HepG2 (cell line): ENCODE data around the gene CAST. TPM values are rescaled to one million over a fixed set of nuclear protein-coding genes. Genes with fewer than 3 reads are reported as not detected.

Source experiments
- ATAC-seq: fragments of 200-7000 bp; cut with Tn5 transposase; 3 replicates; pipeline ENCODE4 v1.9.1; 2020; ENCODE audit warnings: mild to moderate bottlenecking, moderate library complexity
- BruUV-seq: library from RNA; stranded (reverse); fragments of 400-500 nt; replicated peaks from 2 replicates; lab custom pipeline; 2021; lab: Mats Ljungman, UMichigan
- CTCF ChIA-PET: fragments of 300-600 bp; formaldehyde crosslinking; extraction: SDS; loops from one replicate; lab custom pipeline; 2021; ENCODE audit warnings: low total read pairs, inconsistent platforms, low intra/inter-chr PET ratio; lab: Yijun Ruan, JAX
- POLR2A ChIA-PET: fragments of 350-600 bp; sonication (Branson Sonifier 250); formaldehyde crosslinking; loops from one replicate; lab custom pipeline; 2020; ENCODE audit warnings: antibody characterized with exemption, inconsistent platforms; lab: Yijun Ruan, JAX
- DNase-seq: peaks from one replicate; pipeline ENCODE4 v3.0.0-alpha.2; 2015; ENCODE audit warnings: low spot score
- FAIRE-seq: peaks from 3 replicates; lab custom pipeline; 2011; peaks lifted over from hg19 to GRCh38; lab: Jason Lieb, UNC
- H2AFZ ChIP-seq: one replicate; pipeline ENCODE4 v1.6.1; 2011; ENCODE audit warnings: low read length, inconsistent platforms
- H3K27ac ChIP-seq: fragments of 300-600 bp; 3 replicates; pipeline ENCODE4 v1.8.0; 2011; ENCODE audit warnings: mixed run types, mild to moderate bottlenecking, mixed read lengths, low read length, inconsistent platforms; ENCODE audit not compliant: insufficient read depth; ENCODE audit errors: extremely low read length
- H3K27me3 ChIP-seq, 2 experiments: fragments of 200-600 bp in 1 of 2; 2 replicates in 1 of 2; 3 replicates in 1 of 2; pipeline versions ENCODE4 v1.6.0 to v1.8.0; 2011; ENCODE audit warnings: low read length in 2 of 2, mild to moderate bottlenecking in 2 of 2, moderate library complexity in 2 of 2, inconsistent platforms in 1 of 2; ENCODE audit not compliant: insufficient read depth in 2 of 2, control insufficient read depth in 1 of 2
- H3K36me3 ChIP-seq, 2 experiments: fragments of 200-600 bp in 1 of 2; replicated peaks in 1 of 2; 2 replicates in 1 of 2; 3 replicates in 1 of 2; pipeline versions ENCODE4 v1.5.1 to v1.8.0; 2011; ENCODE audit warnings: low read length in 2 of 2, inconsistent platforms in 1 of 2; ENCODE audit not compliant: insufficient read depth in 2 of 2, control insufficient read depth in 1 of 2
- H3K4me1 ChIP-seq: 2 replicates; pipeline ENCODE4 v1.5.1; 2012; ENCODE audit warnings: low read length, inconsistent platforms; ENCODE audit not compliant: insufficient read depth
- H3K4me2 ChIP-seq: 2 replicates; pipeline ENCODE4 v1.6.0; 2011; ENCODE audit warnings: low read depth, low read length, inconsistent platforms
- H3K4me3 ChIP-seq, 3 experiments: fragments of 200-600 bp in 1 of 3; sonication (generic), shearing (Covaris generic) in 1 of 3; replicated peaks in 1 of 3; 2 replicates each; pipeline ENCODE4 v1.5.1; 2011 to 2016; ENCODE audit warnings: low read length in 3 of 3, inconsistent platforms in 2 of 3, low read depth in 2 of 3, mild to moderate bottlenecking in 2 of 3, control low read depth in 1 of 3, mixed read lengths in 1 of 3; ENCODE audit not compliant: insufficient read depth in 1 of 3
- H3K79me2 ChIP-seq: one replicate; pipeline ENCODE4 v1.6.1; 2011; ENCODE audit warnings: low read length, inconsistent platforms; ENCODE audit not compliant: insufficient read depth
- H3K9ac ChIP-seq: 2 replicates; pipeline ENCODE4 v1.6.0; 2011; ENCODE audit warnings: mild to moderate bottlenecking, low read depth, low read length, inconsistent platforms; ENCODE audit not compliant: insufficient read depth
- H3K9me3 ChIP-seq: 2 replicates; pipeline ENCODE4 v1.5.1; 2012; ENCODE audit warnings: mild to moderate bottlenecking, low read length
- H4K20me1 ChIP-seq: 2 replicates; pipeline ENCODE4 v1.6.0; 2011; ENCODE audit warnings: inconsistent platforms, mild to moderate bottlenecking, low read length, moderate library complexity; ENCODE audit not compliant: insufficient read depth
- BRCA1 ChIP-seq: sonication (generic); formaldehyde crosslinking; IDR thresholded peaks from 2 replicates; pipeline ENCODE4 v1.4.0; 2020; ENCODE audit warnings: missing genetic modification reagents
- CTCF ChIP-seq: sonication (generic); formaldehyde crosslinking; IDR thresholded peaks from 2 replicates; pipeline ENCODE4 v1.5.0; 2020; ENCODE audit warnings: mild to moderate bottlenecking, missing genetic modification reagents, moderate library complexity
- HNF4A ChIP-seq: sonication (generic); formaldehyde crosslinking; IDR thresholded peaks from 2 replicates; pipeline ENCODE4 v1.4.0; 2020; ENCODE audit warnings: missing genetic modification reagents
- ZMYM4 ChIP-seq: sonication (generic); formaldehyde crosslinking; IDR thresholded peaks from 2 replicates; pipeline ENCODE4 v1.8.1; 2023; ENCODE audit warnings: mild to moderate bottlenecking, missing genetic modification reagents
- WGBS: methylation state at CpG from one replicate; pipeline ENCODE4 v1.1.6; 2017; ENCODE audit warnings: low lambda C conversion rate; 5-methylcytosine and 5-hydroxymethylcytosine counted together
- in situ Hi-C: cut with HindIII; loops from 2 replicates; pipeline ENCODE4 v1.10.0; 2017; ENCODE audit warnings: low pct_unique_long_range_greater_than_20kb; ENCODE audit not compliant: extremely low pct_ligation_motif_present
- intact Hi-C: fragments of 100-400 bp; cut with micrococcal nuclease; formaldehyde crosslinking; loops from one replicate; pipeline ENCODE4 v1.10.0; 2022; ENCODE audit not compliant: unreplicated experiment
- polyA plus RNA-seq, 8 experiments: library from polyadenylated mRNA; depleted of rRNA in 3 of 8; stranded (reverse) in 7 of 8; unstranded in 1 of 8; fragments of >200 nt; fragmentation: Illumina TruSeq in 4 of 8; extraction: Trizol in 4 of 8; gene quantifications; 2 replicates each; pipeline versions ENCODE4 v1.2.1 to v1.2.3, GENCODE V29; 2011 to 2016; ENCODE audit warnings: low read depth in 4 of 8, missing spikeins in 1 of 8, mixed read lengths in 1 of 8; ENCODE audit not compliant: insufficient read depth in 1 of 8
- total RNA-seq, 5 experiments: library from RNA; depleted of rRNA; stranded (reverse); fragments of >200 nt; fragmentation: Illumina TruSeq; extraction: Trizol; gene quantifications; 2 replicates each; pipeline ENCODE4 v1.2.3, GENCODE V29; 2016; ENCODE audit warnings: low read depth in 1 of 5
- TF ChIP-seq, protein P1 (sequence below): sonication (generic); formaldehyde crosslinking; IDR thresholded peaks from 2 replicates; pipeline ENCODE4 v1.8.1; 2022; ENCODE audit warnings: mild to moderate bottlenecking, missing genetic modification reagents

Gene CAST
- total and polyA plus RNA-seq, 2 of the 13 experiments (the other 11 are each of a cell fraction or from before 2014, with no cell fraction given): 42.1 to 67.6 TPM

GRCh38 chr5:96664669-96665068, 2.5 kb downstream of the CAST start (continued):
- TF ChIP-seq, protein P1, sequence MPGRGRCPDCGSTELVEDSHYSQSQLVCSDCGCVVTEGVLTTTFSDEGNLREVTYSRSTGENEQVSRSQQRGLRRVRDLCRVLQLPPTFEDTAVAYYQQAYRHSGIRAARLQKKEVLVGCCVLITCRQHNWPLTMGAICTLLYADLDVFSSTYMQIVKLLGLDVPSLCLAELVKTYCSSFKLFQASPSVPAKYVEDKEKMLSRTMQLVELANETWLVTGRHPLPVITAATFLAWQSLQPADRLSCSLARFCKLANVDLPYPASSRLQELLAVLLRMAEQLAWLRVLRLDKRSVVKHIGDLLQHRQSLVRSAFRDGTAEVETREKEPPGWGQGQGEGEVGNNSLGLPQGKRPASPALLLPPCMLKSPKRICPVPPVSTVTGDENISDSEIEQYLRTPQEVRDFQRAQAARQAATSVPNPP: no peak

GRCh38 chr5:96668725-96669124, 6.5 kb downstream of the CAST start:
- TF ChIP-seq CTCF (CRISPR knock-in tag) (peak; percentile 18; the same call in 1 of the 2 replicates), ZMYM4 (0 out of 2 replicates have a peak, but pooled peaks have one; percentile 33), HNF4A (CRISPR knock-in tag) (peak; percentile 26), BRCA1 (CRISPR knock-in tag) (no peak)
- POLR2A ChIA-PET: no interaction called here
- H3K4me1 ChIP-seq: peaks cover 35% of the 10 kb centered on the region
- in situ Hi-C loops: no loop called here
- CTCF ChIA-PET: no interaction called here
- H4K20me1 ChIP-seq: no peaks in the 10 kb centered on the region
- H3K4me3 ChIP-seq: no peak overlapping the region
- BruUV-seq: no TSS peak
- H3K27me3 ChIP-seq: no peaks in the 10 kb centered on the region
- H2AFZ ChIP-seq: no peak overlapping the region
- H3K79me2 ChIP-seq: no peaks in the 10 kb centered on the region
- H3K9me3 ChIP-seq: no peaks in the 10 kb centered on the region
- no peaks in the 10 kb centered on the region for H3K36me3 ChIP-seq
- H3K4me2 ChIP-seq: no peak overlapping the region
- intact Hi-C loops: loop anchor here (10.0 kb wide), 1 partner anchor 324 kb away; no protein-coding TSS in a partner anchor
- WGBS: 77% methylated on average over 2 of the region's 2 CpGs
- ATAC-seq (peak; percentile 63), FAIRE-seq (no peak), DNase-seq (no peak)
- H3K27ac ChIP-seq: no peak overlapping the region
- no peak overlapping the region for H3K9ac ChIP-seq
